Left lung (tissue), 10 donors: ENCODE results near the gene NOP14. TPM values are rescaled to one million over a fixed set of nuclear protein-coding genes. Genes with fewer than 3 reads are reported as not detected.

Experiments
- ATAC-seq: fragments of 200-7000 bp; cut with Tn5 transposase; one replicate; pipeline ENCODE4 v1.9.1; 2020; ENCODE audit warnings: moderate library complexity
- DNase-seq, 4 donors: peaks; one replicate each; pipeline ENCODE4 v3.0.0-alpha.2; 2013 to 2020
- H3K27ac ChIP-seq, 2 donors: fragments of 200-600 bp; sonication (generic) in 1 of 2; one replicate each; pipeline versions ENCODE4 v1.5.0 to v1.8.0; 2020 to 2021
- H3K27me3 ChIP-seq, 2 donors: fragments of 200-600 bp; sonication (generic) in 1 of 2; one replicate each; pipeline versions ENCODE4 v1.5.0 to v1.8.0; 2020 to 2021
- H3K36me3 ChIP-seq, 2 donors: fragments of 200-600 bp; sonication (generic) in 1 of 2; one replicate each; pipeline versions ENCODE4 v1.5.0 to v1.8.0; 2020 to 2021
- H3K4me1 ChIP-seq, 2 donors: fragments of 200-600 bp; one replicate each; pipeline ENCODE4 v1.8.0; 2021
- H3K4me3 ChIP-seq, 2 donors: fragments of 200-600 bp; sonication (generic) in 1 of 2; one replicate each; pipeline versions ENCODE4 v1.5.0 to v1.8.0; 2020 to 2021; ENCODE audit warnings: mild to moderate bottlenecking in 1 of 2
- H3K9me3 ChIP-seq, 2 donors: fragments of 200-600 bp; sonication (generic) in 1 of 2; one replicate each; pipeline versions ENCODE4 v1.5.0 to v1.8.0; 2020 to 2021
- intact Hi-C, 2 donors: fragments of 100-400 bp; cut with DNase I; formaldehyde crosslinking; loops; one replicate each; pipeline versions ENCODE4 v1.11.2 to v1.14.2; 2022
- polyA plus RNA-seq, 6 donors: library from polyadenylated mRNA; unstranded; fragments of 120-200 nt; gene quantifications; one replicate each; pipeline ENCODE4 v1.2.1, GENCODE V29; 2013; ENCODE audit not compliant: insufficient read length in 6 of 6
- total RNA-seq, 2 donors: library from RNA; stranded (reverse); fragmentation: NEBNext Ultra II Directional; extraction: Animal tissue kit (Norgen Biotek cat#: 25700); gene quantifications; one replicate each; pipeline ENCODE4 v1.2.1, GENCODE V29; 2021
- TF ChIP-seq, protein P1 (sequence below), 2 donors: fragments of 200-600 bp; sonication (generic) in 1 of 2; IDR thresholded peaks; one replicate each; pipeline versions ENCODE4 v1.5.0 to v1.8.0; 2021; ENCODE audit warnings: antibody characterized with exemption in 2 of 2
- donor health status: DM: no; HTN: yes; CAD: no.
- donor health status: DM: no; HTN: no; CAD: no.

The NOP14 gene
- total and polyA plus RNA-seq, 8 donors, result 20.4 to 33.0 (median 27.1) TPM

DNA sequence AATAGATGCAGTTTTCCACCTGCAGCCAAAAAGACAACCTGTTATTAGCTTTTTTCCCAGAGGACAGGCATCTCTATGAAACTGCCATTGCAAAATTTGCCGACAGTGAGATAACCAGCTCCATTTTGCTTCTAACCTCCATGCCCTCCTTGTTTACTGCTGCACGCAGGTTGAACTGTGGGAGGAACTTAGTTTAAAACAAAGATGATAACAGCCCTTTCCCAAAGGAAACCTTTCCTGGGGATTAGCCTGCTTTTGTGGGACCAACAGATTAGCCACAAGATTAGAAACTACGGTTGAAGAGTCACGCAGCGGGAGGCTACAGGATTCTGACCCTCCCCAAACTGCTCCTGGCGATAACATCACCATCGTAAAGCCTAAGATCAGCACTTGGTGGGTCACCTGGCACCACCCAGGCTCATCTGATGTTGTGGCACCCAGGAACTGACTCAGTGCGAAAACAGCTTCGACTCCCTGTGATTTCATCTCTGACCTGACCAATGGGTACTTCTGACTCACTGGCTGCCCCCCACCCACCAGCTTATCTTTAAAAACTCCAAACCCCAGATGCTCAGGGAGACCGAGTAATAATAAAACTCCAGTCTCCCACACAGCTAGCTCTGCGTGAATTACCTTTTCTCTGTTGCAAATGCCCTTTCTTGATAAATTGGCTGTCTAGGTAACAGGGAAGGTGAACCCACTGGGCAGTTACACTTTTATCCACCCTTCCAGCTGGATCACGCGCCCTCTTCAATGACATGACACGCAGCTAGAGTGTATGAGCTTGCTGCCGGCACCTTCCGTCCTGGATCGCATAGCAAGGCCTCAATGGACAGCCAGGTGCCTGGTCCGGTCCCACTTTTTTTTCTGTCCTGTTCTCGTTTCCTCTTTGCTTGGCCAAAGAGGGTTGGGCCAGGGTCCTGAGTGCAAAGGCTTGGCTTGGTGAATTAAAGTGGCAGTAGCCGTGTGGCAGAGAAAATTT, 27.2 kb downstream of the NOP14 start:
- intact Hi-C loops, result loop anchor here in 1 of 2 donors (10.0 kb wide), 1 partner anchor 171 kb away; no protein-coding TSS in a partner anchor
- TF ChIP-seq, protein P1, sequence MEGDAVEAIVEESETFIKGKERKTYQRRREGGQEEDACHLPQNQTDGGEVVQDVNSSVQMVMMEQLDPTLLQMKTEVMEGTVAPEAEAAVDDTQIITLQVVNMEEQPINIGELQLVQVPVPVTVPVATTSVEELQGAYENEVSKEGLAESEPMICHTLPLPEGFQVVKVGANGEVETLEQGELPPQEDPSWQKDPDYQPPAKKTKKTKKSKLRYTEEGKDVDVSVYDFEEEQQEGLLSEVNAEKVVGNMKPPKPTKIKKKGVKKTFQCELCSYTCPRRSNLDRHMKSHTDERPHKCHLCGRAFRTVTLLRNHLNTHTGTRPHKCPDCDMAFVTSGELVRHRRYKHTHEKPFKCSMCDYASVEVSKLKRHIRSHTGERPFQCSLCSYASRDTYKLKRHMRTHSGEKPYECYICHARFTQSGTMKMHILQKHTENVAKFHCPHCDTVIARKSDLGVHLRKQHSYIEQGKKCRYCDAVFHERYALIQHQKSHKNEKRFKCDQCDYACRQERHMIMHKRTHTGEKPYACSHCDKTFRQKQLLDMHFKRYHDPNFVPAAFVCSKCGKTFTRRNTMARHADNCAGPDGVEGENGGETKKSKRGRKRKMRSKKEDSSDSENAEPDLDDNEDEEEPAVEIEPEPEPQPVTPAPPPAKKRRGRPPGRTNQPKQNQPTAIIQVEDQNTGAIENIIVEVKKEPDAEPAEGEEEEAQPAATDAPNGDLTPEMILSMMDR (IDR thresholded peaks at IDR 0.05), result no peak
- Histone ChIP-seq H3K4me3 (peak overlapping the region; percentile 70 to 97), H3K4me1 (peaks cover 28 to 61% of the 10 kb centered on the region in 2 donors), H3K27me3 (no peaks in the 10 kb centered on the region), H3K9me3 (no peaks in the 10 kb centered on the region), H3K27ac (peak overlapping the region in 1 of 2 donors; percentile 90), H3K36me3 (peaks cover 0 to 53% of the 10 kb centered on the region in 2 donors)
- ATAC-seq, result no peak
- peak in 1 of 4 donors; percentile 31 for DNase-seq

DNA sequence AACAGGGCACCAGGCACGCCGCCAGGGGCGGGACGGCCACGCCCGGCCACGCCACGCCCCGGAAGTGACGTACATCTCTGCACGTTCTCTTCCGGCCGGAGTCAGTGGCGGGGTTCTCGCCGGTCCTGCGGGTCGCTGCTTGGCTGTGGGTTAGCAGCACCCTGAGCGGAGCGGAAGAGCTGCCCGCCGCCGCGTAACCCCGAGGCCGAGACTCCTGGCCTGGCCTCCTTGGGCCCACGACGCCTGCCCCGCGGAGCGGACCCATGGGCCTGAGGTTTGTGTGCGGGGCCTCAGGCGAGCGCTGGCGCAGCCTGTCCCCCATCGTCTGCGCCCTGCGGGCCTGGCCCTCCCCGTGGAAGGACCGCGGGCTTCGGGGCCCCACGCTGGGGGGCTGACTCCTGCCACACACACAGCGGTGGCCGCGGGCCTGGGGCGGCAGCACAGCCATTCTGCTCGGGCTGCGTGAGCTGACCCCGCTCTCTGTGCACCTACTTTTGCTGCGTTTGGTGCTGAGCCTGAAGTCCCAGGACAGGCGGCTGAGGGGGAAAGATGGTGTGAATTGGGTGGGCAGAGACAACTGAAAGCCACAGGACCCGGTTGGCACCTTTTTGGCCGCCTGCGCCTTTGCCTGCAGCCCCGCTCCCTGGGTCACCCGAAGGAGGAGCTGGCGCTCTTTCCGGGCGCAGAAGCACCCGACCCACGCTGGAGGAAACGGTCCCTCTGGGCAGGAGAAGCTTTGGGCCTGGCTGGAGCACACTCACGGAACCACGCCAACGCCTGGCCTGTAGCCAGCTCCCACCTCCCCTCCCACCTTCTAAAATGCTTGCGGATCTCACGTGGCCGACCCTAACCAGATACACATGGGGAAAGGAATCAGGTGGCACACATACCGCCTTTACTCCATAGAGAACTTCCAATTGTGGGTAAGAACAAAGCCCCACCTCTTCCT, 28.1 kb downstream of the NOP14 start:
- no peaks in the 10 kb centered on the region for H3K9me3 ChIP-seq
- H3K4me1 ChIP-seq, result peaks cover 30 to 70% of the 10 kb centered on the region in 2 donors
- no peaks in the 10 kb centered on the region for H3K27me3 ChIP-seq
- H3K4me3 ChIP-seq, result peak overlapping the region; percentile 70 to 97
- peaks cover 0 to 53% of the 10 kb centered on the region in 2 donors for H3K36me3 ChIP-seq
- ATAC-seq (peak; percentile 60), DNase-seq (peak; percentile 91 to 98 (median 96))
- TF ChIP-seq, protein P1 (IDR thresholded peaks at IDR 0.05), result no peak
- intact Hi-C loops, result loop anchor here in 1 of 2 donors (10.0 kb wide), 1 partner anchor 170 kb away; no protein-coding TSS in a partner anchor
- peak overlapping the region; percentile 88 to 90 for H3K27ac ChIP-seq

DNA sequence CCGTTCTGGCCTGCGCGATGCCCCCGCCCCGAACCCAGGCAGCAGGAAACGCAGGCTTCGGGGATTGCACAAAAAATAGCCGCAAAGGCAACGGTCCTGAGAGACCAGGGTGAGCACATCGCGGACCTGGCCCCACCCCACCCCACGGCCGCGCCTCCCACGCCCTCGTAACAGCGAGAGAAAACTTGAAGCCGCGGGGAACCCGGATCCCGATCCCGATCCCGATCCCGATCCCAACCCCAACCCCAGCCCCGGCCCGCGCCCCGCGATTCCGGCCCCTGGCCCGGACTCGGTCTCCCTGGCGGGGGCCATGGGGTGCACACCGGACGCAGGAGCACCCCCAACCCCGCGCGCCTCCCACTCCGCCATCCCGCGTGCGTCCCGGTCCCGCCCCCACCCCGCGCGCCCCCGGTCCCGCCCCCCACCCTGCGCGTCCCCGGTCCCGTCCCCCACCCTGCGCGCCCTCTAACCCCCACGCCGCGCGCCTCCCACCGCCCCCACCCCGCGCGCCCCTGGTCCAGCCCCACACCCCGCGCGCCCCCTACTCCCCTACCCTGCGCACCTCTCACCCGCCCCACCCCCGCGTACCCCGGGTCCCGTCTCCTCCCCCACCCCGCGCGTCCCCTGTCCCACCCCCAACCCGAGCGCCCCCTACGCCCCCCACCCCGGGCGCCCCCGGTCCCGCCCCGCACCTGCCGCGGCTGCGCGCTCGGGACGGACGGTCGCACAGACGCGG, 29.0 kb downstream of the NOP14 start:
- peak overlapping the region; percentile 88 to 90 for H3K27ac ChIP-seq
- peaks cover 0 to 53% of the 10 kb centered on the region in 2 donors for H3K36me3 ChIP-seq
- no peak for ATAC-seq
- H3K27me3 ChIP-seq, result no peaks in the 10 kb centered on the region
- TF ChIP-seq, protein P1 (IDR thresholded peaks at IDR 0.05), result no peak
- H3K9me3 ChIP-seq, result no peaks in the 10 kb centered on the region
- peak in 2 of 4 donors; percentile 62 to 91 for DNase-seq
- intact Hi-C loops, result loop anchor here in 1 of 2 donors (10.0 kb wide), 1 partner anchor 169 kb away; no protein-coding TSS in a partner anchor
- H3K4me3 ChIP-seq, result peak overlapping the region; percentile 70 to 97
- H3K4me1 ChIP-seq, result peaks cover 33 to 76% of the 10 kb centered on the region in 2 donors

DNA sequence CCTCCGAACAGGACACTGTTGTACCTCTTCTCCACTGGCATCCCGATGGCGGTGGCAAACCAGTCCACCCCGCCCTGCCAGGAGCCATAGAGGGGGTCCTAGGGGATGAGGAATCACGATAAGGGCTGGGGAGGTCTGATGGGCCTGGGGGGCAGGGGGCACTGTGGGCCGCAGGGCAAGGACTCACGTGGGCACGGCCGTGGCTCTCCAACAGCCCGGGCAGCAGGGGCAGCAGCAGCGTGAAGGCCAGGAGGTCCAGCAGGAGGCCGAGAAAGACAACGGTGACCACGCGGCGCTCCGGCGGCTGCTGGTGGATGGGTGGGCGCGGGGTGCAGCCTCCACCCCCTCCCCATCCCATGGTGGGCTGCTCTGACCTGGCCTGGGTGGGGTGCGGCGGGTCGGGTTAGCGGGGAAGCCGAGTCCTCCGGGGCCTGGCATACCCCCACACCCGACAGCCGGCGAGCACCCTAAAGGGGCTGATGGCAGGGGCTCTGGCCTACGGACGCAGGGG, 29.6 kb downstream of the NOP14 start:
- H3K36me3 ChIP-seq, result peaks cover 0 to 53% of the 10 kb centered on the region in 2 donors
- intact Hi-C loops, result loop anchor here in 1 of 2 donors (10.0 kb wide), 1 partner anchor 169 kb away; no protein-coding TSS in a partner anchor
- H3K4me1 ChIP-seq, result peaks cover 33 to 79% of the 10 kb centered on the region in 2 donors
- TF ChIP-seq, protein P1 (IDR thresholded peaks at IDR 0.05), result no peak
- H3K27me3 ChIP-seq, result no peaks in the 10 kb centered on the region
- peak overlapping the region; percentile 88 to 90 for H3K27ac ChIP-seq
- ATAC-seq (no peak), DNase-seq (peak in 1 of 4 donors; percentile 47)
- H3K4me3 ChIP-seq, result peak overlapping the region; percentile 70 to 97
- no peaks in the 10 kb centered on the region for H3K9me3 ChIP-seq
